GM18511 (cell line): ENCODE data around the gene PNMA8A.
"Not testable (repeated sequence)": the region's sequence is repeated elsewhere in the genome, so short reads cannot be mapped to it uniquely, and the experiment has no call there.

Source experiments
- ATAC-seq: cut with Tn5 transposase; IDR thresholded peaks from one replicate; pipeline ENCODE4 v1.9.1; 2021; ENCODE audit warnings: mild to moderate bottlenecking, moderate library complexity; ENCODE audit not compliant: unreplicated experiment

PNMA8A gene

DNA sequence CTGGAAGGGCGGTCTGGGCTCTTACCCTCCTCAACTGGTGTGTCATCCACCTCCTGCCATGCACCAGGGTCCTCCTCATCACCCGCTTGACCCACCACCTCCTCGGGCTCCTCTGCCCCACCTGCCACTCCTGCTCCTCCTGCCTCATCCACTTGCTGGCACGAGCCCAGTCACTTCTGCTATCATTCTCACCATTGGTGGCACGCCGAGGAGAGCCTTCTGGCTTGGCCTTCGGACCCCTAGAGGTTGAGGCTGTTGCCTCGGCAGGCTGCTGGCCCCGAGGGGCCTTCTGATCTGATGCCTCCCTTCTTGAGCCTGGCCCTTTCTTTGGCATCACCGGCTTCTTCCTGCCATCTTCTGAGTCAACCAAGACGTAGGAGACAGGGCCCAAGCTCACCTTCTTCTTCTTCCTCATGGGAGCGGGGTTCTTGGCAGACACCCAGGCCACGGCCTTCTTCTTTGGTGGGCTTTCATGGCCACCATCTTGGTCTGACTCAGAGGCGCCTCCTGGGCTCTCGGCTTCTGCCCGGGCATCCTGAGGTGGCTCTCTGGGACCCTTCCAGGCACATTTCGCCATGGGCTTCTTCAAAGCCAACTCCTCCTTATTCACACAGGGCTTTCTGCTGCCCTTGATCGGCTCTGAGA lies 1.7 kb downstream of the PNMA8A start:
- no peak for ATAC-seq

DNA sequence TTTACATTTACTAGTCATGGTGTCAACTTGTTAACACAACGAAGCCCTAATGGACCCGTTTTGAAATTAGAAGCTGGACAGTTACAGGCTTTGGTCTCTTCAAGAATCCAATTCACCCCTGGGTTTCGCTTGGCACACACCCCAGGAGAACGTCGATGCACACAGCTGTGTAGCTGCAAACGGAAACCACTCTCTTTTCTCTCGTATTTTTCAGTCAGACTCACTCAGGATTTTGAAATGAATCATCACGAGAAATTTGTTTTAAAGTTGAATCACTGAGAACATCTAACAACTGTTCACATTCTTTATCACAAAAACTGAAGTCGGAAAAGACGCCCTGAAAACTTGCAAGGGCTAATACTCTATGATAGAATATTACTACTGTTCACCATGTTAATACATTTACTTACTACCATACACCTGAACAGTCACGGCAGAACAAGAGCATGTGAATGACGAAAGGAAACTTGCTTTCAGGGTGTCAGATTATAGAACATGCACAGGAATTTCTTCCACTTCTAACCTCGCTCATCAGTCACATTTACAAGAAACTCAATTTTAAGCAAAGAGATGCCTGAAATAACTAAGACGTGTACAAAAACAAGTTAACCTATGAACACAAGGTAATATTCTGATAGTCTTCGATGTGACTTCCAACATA lies 4.7 kb downstream of the PNMA8A start:
- ATAC-seq = no peak

DNA sequence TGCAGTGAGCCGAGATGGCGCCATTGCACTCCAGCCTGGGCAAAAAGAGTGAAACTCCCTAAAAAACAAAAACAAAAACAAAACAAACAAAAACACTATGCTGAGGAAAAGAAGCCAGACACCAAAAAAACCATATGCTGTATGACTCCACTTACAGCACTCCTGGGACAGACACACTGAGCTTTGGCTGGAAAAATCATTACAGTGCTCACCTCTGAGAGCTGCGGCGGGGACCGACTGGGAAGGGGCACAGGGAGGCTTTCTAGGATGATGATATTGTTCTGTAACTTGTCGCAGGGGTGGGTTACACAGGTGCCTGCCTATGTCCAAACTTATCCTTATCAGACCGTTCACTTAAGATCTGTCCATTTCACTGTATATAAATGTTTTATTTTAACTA lies 7.8 kb downstream of the PNMA8A start:
- no peak for ATAC-seq

DNA sequence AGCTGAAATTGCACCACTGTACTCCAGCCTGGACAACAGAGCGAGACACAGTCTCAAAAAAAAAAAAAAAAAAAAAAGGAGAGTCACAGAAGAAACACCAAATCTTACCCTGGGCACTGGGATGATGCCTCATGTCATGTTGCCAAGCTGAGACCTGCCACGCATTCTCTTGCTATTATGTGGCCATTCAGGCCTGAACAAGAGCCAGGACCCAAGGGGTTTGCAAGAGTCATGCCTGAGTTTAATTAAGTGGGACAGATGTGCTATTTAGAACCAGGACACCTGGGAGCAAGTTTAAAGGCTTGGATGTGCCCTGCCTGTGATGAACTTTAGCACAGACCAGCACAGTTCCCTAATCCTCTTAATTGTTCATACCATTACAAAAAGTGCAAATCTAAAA lies 9.8 kb downstream of the PNMA8A start:
- ATAC-seq = no peak

DNA sequence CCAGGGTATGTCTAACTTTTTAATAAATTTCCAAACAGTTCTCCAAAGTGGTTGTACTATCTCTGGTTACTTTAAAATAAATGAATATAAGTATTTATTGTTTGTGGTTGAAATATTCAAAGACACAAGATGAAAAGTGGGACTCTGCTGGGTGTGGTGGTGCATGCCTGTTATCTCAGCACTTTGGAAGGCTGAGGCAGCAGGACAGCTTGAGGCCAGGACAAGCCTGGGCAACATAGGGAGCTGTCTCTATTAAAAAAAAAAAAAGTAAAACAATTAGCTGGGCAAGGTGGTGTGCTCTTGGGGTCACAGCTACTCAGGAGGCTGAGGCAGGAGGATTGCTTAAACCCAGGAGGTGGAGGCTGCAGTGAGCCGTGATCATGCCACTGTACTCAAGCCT lies 10.4 kb downstream of the PNMA8A start:
- no peak for ATAC-seq

DNA sequence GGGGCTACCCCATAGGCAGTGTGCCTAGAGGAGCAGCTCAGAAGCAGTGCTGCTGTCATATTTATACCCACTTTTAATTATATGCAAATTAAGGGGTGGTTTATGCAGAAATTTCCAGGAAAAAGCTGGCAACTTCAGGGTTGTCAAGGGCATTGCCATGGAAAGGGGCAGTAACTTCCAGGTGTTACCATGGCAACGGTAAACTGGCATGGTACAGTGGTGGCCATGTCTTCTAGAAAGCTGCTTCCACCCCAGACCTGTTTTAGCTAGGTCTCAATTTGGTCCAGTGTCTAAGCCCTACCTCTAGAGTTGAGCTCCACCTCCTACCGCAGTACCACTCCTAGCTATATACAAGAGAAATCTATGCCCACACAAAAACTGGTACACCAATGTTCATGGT lies 11.3 kb downstream of the PNMA8A start:
- ATAC-seq = no peak

DNA sequence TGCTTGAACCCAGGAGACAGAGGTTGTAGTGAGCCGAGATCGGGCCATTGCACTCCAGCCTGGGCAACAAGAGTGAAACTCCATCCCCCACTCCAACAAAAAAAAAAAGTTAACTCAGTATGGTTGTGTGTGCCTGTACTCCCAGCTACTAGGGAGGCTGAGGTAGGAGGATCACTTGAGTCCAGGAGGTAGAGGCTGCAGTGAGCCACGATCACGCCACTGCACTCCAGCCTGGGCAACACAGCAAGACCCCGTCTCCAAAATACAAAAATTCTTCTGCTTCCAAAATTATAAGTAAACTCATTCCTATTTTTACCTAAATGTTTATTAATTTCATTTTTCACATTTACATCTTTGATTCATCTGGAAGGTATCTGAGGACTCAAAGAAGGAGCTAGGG lies 14.4 kb downstream of the PNMA8A start:
- ATAC-seq = no peak

DNA sequence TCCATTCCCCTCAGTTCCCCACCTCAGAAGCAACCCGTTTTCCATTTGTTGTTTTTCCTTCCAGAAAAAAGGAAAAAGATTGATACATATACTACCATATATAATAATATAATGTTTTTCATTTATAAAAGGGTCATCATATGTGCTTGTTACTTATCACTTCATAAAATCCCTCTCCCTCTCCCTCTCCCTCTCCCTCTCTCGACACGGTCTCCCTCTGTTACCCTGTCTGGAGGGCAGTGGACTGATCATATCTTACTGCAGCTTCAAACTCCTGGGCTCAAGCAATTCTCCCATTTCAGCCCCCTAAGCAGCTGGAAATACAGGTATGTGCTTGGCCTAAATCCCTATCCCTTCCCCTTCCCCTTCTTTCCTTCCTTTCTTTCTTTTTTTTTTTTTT lies 17.1 kb downstream of the PNMA8A start:
- no peak for ATAC-seq

DNA sequence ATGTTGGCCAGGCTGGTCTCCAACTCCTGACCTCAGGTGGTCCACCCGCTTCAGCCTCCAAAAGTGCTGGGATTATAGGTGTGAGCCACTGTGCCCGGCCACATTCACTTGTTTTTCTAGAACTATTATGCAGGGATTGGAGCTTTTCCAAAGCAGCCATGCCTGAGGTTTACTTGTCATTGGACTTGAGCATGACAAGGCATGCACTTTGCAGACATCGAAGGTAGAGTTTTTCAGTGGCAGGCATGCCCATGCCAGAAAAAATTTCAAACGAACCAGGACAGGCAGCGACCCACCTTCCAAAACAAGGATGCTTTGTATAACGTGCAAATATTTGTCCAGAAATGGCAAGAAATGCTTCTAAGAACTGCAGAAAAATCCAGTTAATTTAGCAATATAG lies 17.7 kb downstream of the PNMA8A start:
- ATAC-seq = no peak

DNA sequence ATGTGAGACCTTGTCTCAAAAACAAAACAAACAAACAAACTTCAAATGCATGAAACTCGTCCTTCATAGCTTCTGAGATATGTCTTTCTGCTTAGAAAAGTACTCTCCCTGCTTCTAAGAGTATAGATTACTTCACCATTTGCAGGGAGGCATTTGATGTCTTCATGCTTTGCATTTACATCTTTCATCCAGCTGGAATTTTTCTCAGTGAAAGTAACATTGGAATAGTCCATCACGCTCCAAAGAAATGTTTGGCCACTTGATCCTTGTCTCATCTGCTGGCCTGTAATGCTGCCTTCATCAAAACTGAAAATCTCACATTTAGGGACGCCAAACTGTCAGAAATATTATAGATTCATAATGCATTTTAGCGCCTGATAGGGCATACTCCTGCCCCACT lies 19.2 kb downstream of the PNMA8A start:
- no peak for ATAC-seq

DNA sequence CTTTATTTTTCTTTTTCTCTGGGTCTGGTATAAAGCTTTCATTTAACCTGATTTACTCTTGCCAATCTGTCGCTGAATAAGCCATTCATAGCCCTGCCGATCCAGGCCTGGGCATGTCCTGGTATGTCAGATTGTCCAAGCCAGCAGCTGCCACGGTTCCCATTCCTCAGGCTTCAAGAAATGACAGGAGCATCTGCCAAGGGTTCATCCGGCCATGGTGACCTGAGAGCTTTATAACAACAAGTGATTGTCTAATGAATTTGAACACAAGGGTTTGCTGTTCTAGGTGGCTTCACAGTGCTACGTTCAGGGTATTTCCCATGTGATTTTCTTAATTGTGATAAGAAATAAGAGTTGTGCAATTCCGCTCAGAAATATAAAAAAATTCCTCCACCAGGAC lies 20.0 kb downstream of the PNMA8A start:
- no peak for ATAC-seq

DNA sequence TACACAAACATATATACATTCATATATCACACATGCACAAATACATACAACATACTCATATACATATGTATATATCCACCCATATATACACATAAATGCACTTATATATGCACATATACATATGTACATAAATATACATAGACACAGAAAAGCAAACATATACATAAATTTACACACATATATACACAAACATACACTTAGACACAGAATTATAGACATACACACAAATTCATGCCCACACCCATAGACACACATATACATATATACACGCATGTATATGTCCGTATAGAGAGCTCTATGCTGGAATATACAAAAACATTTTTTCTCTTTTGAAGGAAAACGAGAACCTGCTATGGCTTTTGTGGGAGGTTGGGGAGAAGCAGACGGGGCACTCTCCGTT lies 20.6 kb downstream of the PNMA8A start:
- no peak for ATAC-seq

DNA sequence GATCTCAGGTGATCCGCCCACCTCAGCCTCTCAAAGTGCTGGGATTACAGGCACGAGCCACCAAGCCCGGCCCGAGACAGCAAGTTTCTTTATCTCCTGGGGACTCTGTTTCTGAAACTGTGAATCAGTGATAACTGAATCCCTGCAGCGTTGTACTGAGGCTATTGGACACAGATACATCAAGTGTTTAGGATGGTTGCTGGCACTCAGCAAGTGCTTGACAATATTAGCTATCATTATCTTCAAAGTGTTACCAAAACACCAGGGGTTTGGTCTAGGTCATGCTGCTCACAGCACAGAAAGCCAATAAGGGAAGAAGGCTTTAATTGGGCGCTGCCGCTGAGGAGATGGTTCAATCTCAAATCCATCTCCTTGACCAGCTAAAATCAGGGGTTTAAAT lies 22.1 kb downstream of the PNMA8A start:
- no peak for ATAC-seq

DNA sequence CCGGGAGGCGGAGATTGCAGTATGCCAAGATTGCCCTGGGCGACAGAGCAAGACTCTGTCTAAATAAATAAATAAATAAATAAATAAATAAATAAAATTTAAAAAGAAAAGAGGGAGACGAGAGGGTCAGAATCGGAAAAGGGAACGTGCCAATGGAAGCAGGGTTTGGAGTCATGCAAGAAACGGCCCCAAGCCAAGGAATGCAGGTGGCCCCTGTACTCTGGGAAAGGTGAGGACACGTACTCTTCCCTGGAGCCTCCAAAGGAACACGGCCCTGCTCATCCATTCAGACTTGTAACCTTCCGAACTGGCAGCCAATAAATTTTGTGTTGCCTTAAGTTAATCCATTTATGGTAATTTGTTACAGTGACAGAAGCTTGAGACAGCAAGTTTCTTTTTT lies 22.8 kb downstream of the PNMA8A start:
- ATAC-seq = no peak

DNA sequence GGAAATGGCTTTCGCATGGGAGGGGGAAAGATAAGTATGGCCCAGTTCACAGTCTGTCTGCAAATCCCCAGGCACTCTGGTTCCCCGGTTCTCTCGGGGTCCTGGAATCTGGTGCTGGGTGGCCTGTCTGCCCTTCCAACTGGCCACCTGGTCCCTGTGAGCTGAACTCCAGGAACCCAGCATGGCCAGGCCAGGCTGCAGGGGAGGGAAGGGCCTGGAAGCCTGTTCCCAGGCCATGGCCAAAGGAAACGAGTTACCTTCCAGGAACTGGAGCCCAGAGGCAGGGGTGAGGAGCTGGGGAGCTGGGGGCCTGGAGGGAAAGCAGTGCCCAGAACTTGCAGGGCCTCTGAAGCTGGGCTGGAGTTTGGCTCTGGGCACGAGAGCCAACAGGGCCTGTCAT lies 23.5 kb downstream of the PNMA8A start:
- ATAC-seq = no peak

DNA sequence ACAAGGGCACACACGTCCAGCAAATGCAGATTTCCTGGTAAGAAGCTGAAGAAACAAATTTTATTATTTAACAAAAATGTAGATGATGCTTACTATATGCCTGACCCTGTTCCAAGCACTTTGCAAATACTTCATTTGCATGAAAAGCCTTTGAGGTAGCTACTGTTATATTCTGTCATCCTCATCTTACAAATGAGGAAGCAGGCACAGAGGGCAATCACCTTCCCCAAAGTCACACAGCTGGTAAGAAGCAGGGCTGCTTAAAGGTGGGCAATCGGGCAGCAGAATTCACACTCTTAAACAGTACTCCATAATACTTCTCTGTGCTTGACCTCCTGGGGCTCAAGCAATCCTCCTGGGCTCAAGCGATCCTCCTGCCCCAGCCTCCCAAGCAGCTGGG lies 24.4 kb downstream of the PNMA8A start:
- ATAC-seq = no peak

DNA sequence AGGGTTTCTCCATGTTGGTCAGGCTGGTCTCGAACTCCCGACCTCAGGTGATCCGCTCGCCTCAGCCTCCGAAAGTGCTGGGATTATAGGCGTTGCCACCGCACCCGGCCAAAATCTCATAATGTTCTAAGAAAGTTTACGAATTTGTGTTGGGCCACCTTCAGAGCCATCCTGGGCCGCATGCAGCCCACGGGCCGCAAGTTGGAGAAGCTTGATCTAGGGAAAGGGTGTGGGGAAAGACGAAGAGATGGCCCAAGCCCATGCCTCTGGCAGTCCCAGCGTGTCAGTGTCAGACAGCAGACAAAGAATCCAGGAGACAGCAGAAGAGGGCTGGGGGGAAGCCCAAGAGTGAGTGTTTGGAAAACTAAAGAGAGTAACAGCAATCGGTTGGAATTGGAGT lies 25.3 kb downstream of the PNMA8A start:
- no peak for ATAC-seq

DNA sequence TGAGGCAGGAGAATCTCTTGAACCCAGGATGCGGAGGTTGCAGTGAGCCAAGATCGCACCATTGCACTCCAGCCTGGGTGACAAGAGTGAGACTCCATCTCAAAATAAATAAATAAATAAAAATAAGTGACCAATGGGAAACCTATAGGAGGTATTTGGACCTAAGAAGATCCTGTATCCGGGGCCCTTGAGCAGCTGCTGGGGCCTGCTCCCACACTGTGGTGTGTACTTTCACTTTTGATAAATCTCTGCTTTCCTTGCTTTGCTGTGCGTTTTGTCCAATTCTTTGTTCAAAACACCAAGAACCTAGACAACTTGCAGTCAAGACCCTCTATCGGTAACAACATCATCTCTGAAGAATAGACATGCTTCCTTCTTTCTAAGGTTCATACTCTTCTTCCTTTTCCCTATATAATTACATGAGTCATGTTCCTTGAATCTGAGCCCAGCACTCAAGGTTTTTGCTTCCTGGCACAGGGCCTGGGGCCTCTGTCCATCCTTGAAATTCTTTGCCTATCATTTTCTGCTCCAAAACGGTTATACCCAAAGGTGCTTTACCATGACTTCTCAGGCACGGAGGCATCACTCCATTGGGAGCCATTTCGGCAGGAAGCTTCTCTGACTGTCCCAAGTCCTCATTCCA lies 28.4 kb downstream of the PNMA8A start:
- ATAC-seq = no peak

DNA sequence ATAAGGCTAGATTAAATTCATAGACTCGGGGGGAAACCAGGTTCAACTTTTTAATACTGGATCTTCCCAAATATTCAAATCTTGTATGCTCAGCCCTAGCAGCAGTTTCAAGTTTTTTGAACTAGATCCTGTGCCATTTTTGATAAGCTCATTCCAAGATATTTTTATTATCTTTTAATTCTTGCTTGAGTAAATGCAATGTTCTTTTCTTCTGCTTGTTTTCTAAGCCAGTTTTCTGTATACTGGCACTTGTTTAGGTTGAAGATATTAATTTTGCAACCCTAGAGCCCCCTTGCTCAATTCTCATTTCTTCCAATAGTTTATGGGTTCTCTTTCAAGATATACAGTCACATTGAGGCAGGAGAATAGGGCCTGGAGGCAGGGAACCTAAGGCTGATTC lies 29.5 kb downstream of the PNMA8A start:
- ATAC-seq = no peak

DNA sequence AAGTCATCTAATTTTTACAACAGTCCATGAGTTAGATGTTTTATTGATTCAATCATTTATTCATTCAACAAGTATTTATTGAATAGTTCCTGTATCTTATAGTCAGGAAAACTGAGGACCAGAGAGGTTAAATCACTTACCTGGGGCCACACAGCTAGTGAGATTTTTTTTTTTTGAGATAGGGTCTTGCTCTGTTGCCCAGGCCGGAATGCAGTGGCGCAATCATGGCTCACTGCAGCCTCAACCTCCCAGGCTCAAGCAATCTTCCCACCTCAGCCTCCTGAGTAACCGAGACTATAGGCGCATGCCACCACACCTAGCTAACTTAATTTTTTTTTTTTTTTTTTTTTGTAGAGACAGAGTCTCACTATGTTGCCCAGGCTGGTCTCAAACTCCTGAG lies 35.7 kb downstream of the PNMA8A start:
- not testable (repeated sequence) for ATAC-seq

DNA sequence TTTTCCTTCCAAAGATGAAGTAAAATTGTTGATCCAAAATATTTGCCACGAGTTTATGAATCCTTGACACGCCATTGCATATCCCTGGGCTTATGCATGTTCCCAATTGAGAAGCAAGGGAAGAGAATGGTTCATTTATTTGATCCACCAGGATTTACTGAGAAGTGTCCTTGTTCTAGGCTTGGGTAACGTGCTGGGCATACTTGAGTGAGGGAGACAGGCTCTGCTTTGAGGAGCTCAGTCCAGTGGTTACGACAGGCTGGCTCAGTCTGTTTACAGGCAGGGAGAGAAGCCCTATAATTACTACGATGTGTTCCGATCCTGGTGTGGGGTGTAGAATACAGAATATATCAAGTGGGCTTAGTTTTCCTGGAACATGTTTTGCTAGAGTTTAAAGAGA lies 36.4 kb downstream of the PNMA8A start:
- no peak for ATAC-seq

DNA sequence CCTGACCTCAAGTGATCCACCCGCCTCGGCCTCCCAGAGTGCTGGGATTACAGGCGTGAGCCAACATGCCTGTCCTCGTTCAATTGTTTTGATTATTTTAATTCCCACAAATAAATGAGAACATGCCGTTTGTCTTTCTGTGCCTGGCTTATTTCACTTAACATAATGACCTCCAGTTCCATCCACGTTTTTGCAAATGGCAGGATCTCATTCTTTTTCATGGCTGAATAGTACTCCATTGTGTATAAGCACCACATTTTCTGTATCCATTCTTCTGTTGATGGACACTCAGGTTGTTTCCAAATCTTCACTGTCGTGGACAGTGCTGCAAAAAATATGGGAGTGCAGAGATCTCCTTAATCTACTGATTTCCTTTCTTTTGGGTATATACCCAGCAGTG lies 37.9 kb downstream of the PNMA8A start:
- not testable (repeated sequence) for ATAC-seq

DNA sequence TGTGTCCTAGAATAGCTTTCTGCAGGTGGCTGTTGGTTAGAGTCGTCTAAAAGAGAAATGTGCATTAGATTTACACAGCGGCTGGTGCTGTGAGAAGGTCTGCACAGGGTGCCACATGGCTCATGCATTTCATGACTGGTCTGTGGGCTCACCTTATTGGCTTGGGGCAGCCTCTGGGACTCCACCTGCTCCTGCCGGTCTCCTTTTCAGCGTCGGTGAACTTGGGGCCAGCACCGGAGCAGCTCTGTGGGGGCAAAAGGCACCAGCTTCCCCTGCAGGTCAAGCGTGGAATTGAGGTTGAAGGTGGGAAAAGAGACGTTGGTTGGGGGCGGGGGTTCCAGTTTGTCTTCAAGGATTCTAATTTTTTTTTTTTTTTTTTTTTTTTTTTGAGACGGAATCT lies 39.5 kb downstream of the PNMA8A start:
- ATAC-seq = no peak
